Bronchial epithelial cell (primary cell): ENCODE data around the gene APOL5. TPM values are rescaled to one million over a fixed set of nuclear protein-coding genes. Genes with fewer than 3 reads are reported as not detected.
A peak's percentile ranks its signal among the peaks of the same experiment; 100 is the strongest.
"Not testable (repeated sequence)": the region's sequence is repeated elsewhere in the genome, so short reads cannot be mapped to it uniquely, and the experiment has no call there.

Experiments
- DNase-seq: peaks from one replicate; pipeline ENCODE4 v3.0.0-alpha.2; 2010; ENCODE audit warnings: low read depth
- FAIRE-seq: peaks from 2 replicates; lab custom pipeline; 2011; peaks lifted over from hg19 to GRCh38; lab: Jason Lieb, UNC
- H3K27me3 ChIP-seq: 2 replicates; pipeline ENCODE4 v1.5.1; 2011; ENCODE audit warnings: low read length; ENCODE audit not compliant: control insufficient read depth, insufficient read depth
- H3K36me3 ChIP-seq: 2 replicates; pipeline ENCODE4 v1.5.1; 2011; ENCODE audit warnings: low read length; ENCODE audit not compliant: control insufficient read depth, insufficient read depth
- H3K4me3 ChIP-seq: 2 replicates; pipeline ENCODE4 v1.5.1; 2011; ENCODE audit warnings: mild to moderate bottlenecking, low read depth, low read length, control low read depth
- CTCF ChIP-seq: IDR thresholded peaks from 2 replicates; pipeline ENCODE4 v1.5.1; 2011; ENCODE audit warnings: mild to moderate bottlenecking, moderate library complexity, low read length, control low read depth, inconsistent platforms; ENCODE audit not compliant: insufficient read depth, severe bottlenecking
- total RNA-seq: library from RNA; depleted of rRNA; stranded (reverse); fragments of >200 nt; gene quantifications from 2 replicates; pipeline ENCODE4 v1.2.1, GENCODE V29; 2014

The APOL5 gene
- total RNA-seq, 1 donor from 2014 or later, result not detected

- Histone ChIP-seq H3K4me3 (no peak overlapping the region), H3K27me3 (no peaks in the 10 kb centered on the region), H3K36me3 (no peaks in the 10 kb centered on the region)
- FAIRE-seq (no peak), DNase-seq (no peak)
- TF ChIP-seq CTCF, result no peak
Observed at GRCh38 chr22:35687461-35687860, 30.2 kb upstream of the APOL5 start.

- H3K27me3 ChIP-seq, result no peaks in the 10 kb centered on the region
- H3K4me3 ChIP-seq, result no peak overlapping the region
- DNase-seq, result peak; percentile 29
- no peaks in the 10 kb centered on the region for H3K36me3 ChIP-seq
- TF ChIP-seq CTCF, result no peak
- no peak for FAIRE-seq
Observed at GRCh38 chr22:35688913-35689675, 28.6 kb upstream of the APOL5 start.

DNA sequence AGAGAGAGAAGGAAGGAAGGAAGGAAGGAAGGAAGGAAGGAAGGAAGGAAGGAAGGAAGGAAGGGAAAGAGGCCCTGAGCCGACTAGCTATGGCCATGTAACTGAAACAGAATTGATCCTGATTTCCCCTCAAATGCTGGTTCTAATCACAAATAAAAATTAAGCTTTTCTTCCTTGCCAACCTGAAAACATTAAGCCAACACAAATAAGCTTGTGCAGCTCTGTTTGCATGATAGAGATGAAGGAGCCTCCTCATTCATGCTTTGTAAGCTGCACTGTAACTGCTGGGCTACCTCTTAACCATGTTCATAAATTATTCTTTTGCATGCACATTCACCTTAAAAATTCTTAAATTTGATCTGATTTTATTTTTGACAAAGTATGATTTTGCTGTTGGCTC, 27.7 kb upstream of the APOL5 start:
- TF ChIP-seq CTCF, result no peak
- Histone ChIP-seq H3K36me3 (no peaks in the 10 kb centered on the region), H3K4me3 (no peak overlapping the region), H3K27me3 (no peaks in the 10 kb centered on the region)
- no peak for DNase-seq
- FAIRE-seq, result no peak

DNA sequence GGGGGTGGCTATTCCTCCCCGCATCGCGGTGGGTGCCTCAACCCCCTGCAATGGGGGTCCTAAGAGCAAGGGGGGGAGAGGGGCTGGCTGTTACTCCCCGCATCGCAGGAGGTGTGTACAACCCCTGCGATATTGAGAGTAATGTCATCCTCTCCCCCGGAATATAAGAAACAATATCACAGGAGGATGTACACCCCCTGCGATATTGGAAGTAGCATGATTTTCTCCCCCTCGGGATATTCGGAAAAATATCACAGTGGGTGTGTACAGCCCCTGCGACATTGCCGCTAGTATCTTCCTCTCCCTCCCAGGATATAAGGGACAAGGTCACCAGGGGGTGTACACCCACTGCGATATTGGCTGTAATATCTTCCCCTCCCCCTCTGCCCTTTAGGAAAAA, 22.5 kb upstream of the APOL5 start:
- no peaks in the 10 kb centered on the region for H3K27me3 ChIP-seq
- DNase-seq, result no peak
- FAIRE-seq, result no peak
- no peak overlapping the region for H3K4me3 ChIP-seq
- no peak for TF ChIP-seq CTCF
- H3K36me3 ChIP-seq, result no peaks in the 10 kb centered on the region

DNA sequence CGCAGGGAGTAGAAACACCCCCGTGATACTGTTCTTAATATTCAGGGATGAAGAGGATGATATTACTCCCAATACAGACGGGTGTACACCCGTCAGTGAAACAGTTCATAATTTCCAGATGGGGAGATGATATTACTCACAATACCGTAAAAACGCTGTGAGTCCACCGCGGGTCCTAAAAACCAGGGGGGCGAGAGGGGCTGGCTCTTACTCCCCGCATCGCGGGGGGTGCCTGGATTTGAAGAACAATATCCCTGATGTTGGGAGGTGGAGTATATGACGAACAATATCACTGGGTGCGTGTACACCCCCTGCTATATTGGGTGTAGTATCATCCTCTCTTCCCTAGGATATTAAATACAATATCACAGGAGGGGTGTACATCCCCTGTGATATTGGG, 20.5 kb upstream of the APOL5 start:
- no peak for TF ChIP-seq CTCF
- no peaks in the 10 kb centered on the region for H3K36me3 ChIP-seq
- no peaks in the 10 kb centered on the region for H3K27me3 ChIP-seq
- no peak overlapping the region for H3K4me3 ChIP-seq
- FAIRE-seq (no peak), DNase-seq (no peak)

GRCh38 chr22:35699852-35700251, 17.8 kb upstream of the APOL5 start:
- not testable (repeated sequence) for H3K4me3 ChIP-seq, FAIRE-seq, H3K36me3 ChIP-seq

More at GRCh38 chr22:35699852-35700251, 17.8 kb upstream of the APOL5 start:
- not testable (repeated sequence) for DNase-seq, H3K27me3 ChIP-seq
